ENCODE data around the gene ACOX2.

Gene ACOX2

GRCh38 chr3:58484722-58485069, 52.3 kb downstream of the ACOX2 start:
- Histone ChIP-seq H3K79me2 (no peaks in the 10 kb centered on the region), H2AFZ (no peak overlapping the region), H3K27ac (no peak overlapping the region), H3K27me3 (ENCODE audit: control insufficient read depth, insufficient read depth, low read length) (no peaks in the 10 kb centered on the region), H3K9me3 (ENCODE audit: control insufficient read depth, low read length) (no peaks in the 10 kb centered on the region), H3K4me2 (ENCODE audit: low read length) (no peak overlapping the region), H3K36me3 (ENCODE audit: control insufficient read depth, insufficient read depth, low read length) (no peaks in the 10 kb centered on the region), H3K4me3 (ENCODE audit: low read depth, low read length) (no peak overlapping the region), H3K9ac (no peak overlapping the region), H3K4me1 (no peaks in the 10 kb centered on the region)
- no peak for TF ChIP-seq CTCF (IDR thresholded peaks at IDR 0.05)

GRCh38 chr3:58484045-58484721, 52.8 kb downstream of the ACOX2 start:
- Histone ChIP-seq H3K4me3 (ENCODE audit: low read depth, low read length) (no peak overlapping the region), H3K27ac (no peak overlapping the region), H3K36me3 (ENCODE audit: control insufficient read depth, insufficient read depth, low read length) (no peaks in the 10 kb centered on the region), H3K9ac (no peak overlapping the region), H3K4me1 (no peaks in the 10 kb centered on the region), H2AFZ (no peak overlapping the region), H3K27me3 (ENCODE audit: control insufficient read depth, insufficient read depth, low read length) (no peaks in the 10 kb centered on the region), H3K79me2 (no peaks in the 10 kb centered on the region), H3K4me2 (ENCODE audit: low read length) (no peak overlapping the region), H3K9me3 (ENCODE audit: control insufficient read depth, low read length) (no peaks in the 10 kb centered on the region)
- no peak for TF ChIP-seq CTCF (IDR thresholded peaks at IDR 0.05)

- Histone ChIP-seq H3K36me3 (ENCODE audit: control insufficient read depth, insufficient read depth, low read length) (no peaks in the 10 kb centered on the region), H3K9me3 (ENCODE audit: control insufficient read depth, low read length) (no peaks in the 10 kb centered on the region), H3K27me3 (ENCODE audit: control insufficient read depth, insufficient read depth, low read length) (no peaks in the 10 kb centered on the region), H3K27ac (no peak overlapping the region), H3K4me1 (no peaks in the 10 kb centered on the region), H3K9ac (no peak overlapping the region), H3K79me2 (no peaks in the 10 kb centered on the region), H3K4me3 (ENCODE audit: low read depth, low read length) (no peak overlapping the region), H3K4me2 (ENCODE audit: low read length) (no peak overlapping the region), H2AFZ (no peak overlapping the region)
- no peak for TF ChIP-seq CTCF (IDR thresholded peaks at IDR 0.05)
These were observed 53.9 kb downstream of the ACOX2 start for GRCh38 chr3:58482917-58483636.

GRCh38 chr3:58480309-58480708, 56.7 kb downstream of the ACOX2 start:
- Histone ChIP-seq H3K27ac (no peak overlapping the region), H3K4me3 (ENCODE audit: low read depth, low read length) (no peak overlapping the region), H3K4me1 (no peaks in the 10 kb centered on the region), H2AFZ (no peak overlapping the region), H3K27me3 (ENCODE audit: control insufficient read depth, insufficient read depth, low read length) (no peaks in the 10 kb centered on the region), H3K4me2 (ENCODE audit: low read length) (no peak overlapping the region), H3K36me3 (ENCODE audit: control insufficient read depth, insufficient read depth, low read length) (no peaks in the 10 kb centered on the region), H3K79me2 (no peaks in the 10 kb centered on the region), H3K9me3 (ENCODE audit: control insufficient read depth, low read length) (no peaks in the 10 kb centered on the region), H3K9ac (no peak overlapping the region)
- no peak for TF ChIP-seq CTCF (IDR thresholded peaks at IDR 0.05)

- Histone ChIP-seq H3K4me3 (ENCODE audit: low read depth, low read length) (no peak overlapping the region), H3K79me2 (no peaks in the 10 kb centered on the region)
These were observed 58.2 kb downstream of the ACOX2 start for GRCh38 chr3:58478781-58479180.

More at GRCh38 chr3:58478781-58479180, 58.2 kb downstream of the ACOX2 start:
- no peaks in the 10 kb centered on the region for H3K4me1 ChIP-seq
- H3K9me3 ChIP-seq (ENCODE audit: control insufficient read depth, low read length): no peaks in the 10 kb centered on the region
- H3K9ac ChIP-seq: no peak overlapping the region
- H3K27ac ChIP-seq: no peak overlapping the region
- no peaks in the 10 kb centered on the region for H3K27me3 ChIP-seq (ENCODE audit: control insufficient read depth, insufficient read depth, low read length)
- H3K4me2 ChIP-seq (ENCODE audit: low read length): no peak overlapping the region
- no peak overlapping the region for H2AFZ ChIP-seq
- no peak for TF ChIP-seq CTCF (IDR thresholded peaks at IDR 0.05)
- no peaks in the 10 kb centered on the region for H3K36me3 ChIP-seq (ENCODE audit: control insufficient read depth, insufficient read depth, low read length)

All from parathyroid adenoma (tissue), 2 donors.